HG03139 (cell line): ENCODE data around the gene TRAF2.

ENCODE experiments used
- ATAC-seq: cut with Tn5 transposase; IDR thresholded peaks from one replicate; pipeline ENCODE4 v1.9.1; 2021; ENCODE audit not compliant: unreplicated experiment

TRAF2 gene

GRCh38 chr9:136946228-136947027 lies 60.1 kb downstream of the TRAF2 start:
- no peak for ATAC-seq

- ATAC-seq = no peak
Observed at GRCh38 chr9:136947028-136947891, 60.9 kb downstream of the TRAF2 start.

GRCh38 chr9:136947955-136948510 lies 61.7 kb downstream of the TRAF2 start:
- no peak for ATAC-seq

- ATAC-seq = no peak
Observed at GRCh38 chr9:136949239-136949816, 63.0 kb downstream of the TRAF2 start.

- ATAC-seq = peak; percentile 84
Observed at GRCh38 chr9:136949817-136950655, 63.7 kb downstream of the TRAF2 start.

GRCh38 chr9:136950656-136951276 lies 64.5 kb downstream of the TRAF2 start:
- no peak for ATAC-seq

GRCh38 chr9:136951541-136952320 lies 65.4 kb downstream of the TRAF2 start, which contains the start of gene LCN12:
TSS of gene LCN12 (plus strand) at chr9:136952273. CDS start at chr9:136952328, 55 bp downstream.
- ATAC-seq = no peak

- ATAC-seq = no peak
Observed at GRCh38 chr9:136952321-136952850, 66.1 kb downstream of the TRAF2 start.

GRCh38 chr9:136952876-136953770 lies 66.8 kb downstream of the TRAF2 start:
- ATAC-seq = no peak

- ATAC-seq = no peak
Observed at GRCh38 chr9:136953771-136954269, 67.5 kb downstream of the TRAF2 start.

- no peak for ATAC-seq
Observed at GRCh38 chr9:136954270-136955083, 68.2 kb downstream of the TRAF2 start.

GRCh38 chr9:136955202-136955942 lies 69.1 kb downstream of the TRAF2 start:
- ATAC-seq = no peak

- no peak for ATAC-seq
Observed at GRCh38 chr9:136955943-136956335, 69.6 kb downstream of the TRAF2 start.

- ATAC-seq = no peak
Observed at GRCh38 chr9:136956604-136957003, 70.3 kb downstream of the TRAF2 start.

GRCh38 chr9:136957461-136957860 lies 71.1 kb downstream of the TRAF2 start:
- no peak for ATAC-seq

- no peak for ATAC-seq
Observed at GRCh38 chr9:136957901-136958300, 71.6 kb downstream of the TRAF2 start.
